ENCODE data around the gene LMBR1.

GRCh38 chr7:156753630-156754029 lies 139.4 kb downstream of the LMBR1 start:
- TF ChIP-seq CTCF (IDR thresholded peaks at IDR 0.05; ENCODE audit: low read depth, low read length, missing input control) = no peak
- no peak for TF ChIP-seq FOXA1 (IDR thresholded peaks at IDR 0.05)
- TF ChIP-seq ZBTB33 (IDR thresholded peaks at IDR 0.05) = no peak
- TF ChIP-seq, protein P1, sequence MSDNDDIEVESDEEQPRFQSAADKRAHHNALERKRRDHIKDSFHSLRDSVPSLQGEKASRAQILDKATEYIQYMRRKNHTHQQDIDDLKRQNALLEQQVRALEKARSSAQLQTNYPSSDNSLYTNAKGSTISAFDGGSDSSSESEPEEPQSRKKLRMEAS (IDR thresholded peaks at IDR 0.05) = no peak
- TF ChIP-seq EGR1 (IDR thresholded peaks at IDR 0.05; ENCODE audit: low read depth in 2 of 2) = no peak
